GM18867 (cell line): ENCODE measurements around the gene TMEM208.

Experiments used
- ATAC-seq: cut with Tn5 transposase; IDR thresholded peaks from one replicate; pipeline ENCODE4 v1.9.1; 2021; ENCODE audit warnings: mild to moderate bottlenecking, moderate library complexity; ENCODE audit not compliant: unreplicated experiment

The TMEM208 gene

DNA sequence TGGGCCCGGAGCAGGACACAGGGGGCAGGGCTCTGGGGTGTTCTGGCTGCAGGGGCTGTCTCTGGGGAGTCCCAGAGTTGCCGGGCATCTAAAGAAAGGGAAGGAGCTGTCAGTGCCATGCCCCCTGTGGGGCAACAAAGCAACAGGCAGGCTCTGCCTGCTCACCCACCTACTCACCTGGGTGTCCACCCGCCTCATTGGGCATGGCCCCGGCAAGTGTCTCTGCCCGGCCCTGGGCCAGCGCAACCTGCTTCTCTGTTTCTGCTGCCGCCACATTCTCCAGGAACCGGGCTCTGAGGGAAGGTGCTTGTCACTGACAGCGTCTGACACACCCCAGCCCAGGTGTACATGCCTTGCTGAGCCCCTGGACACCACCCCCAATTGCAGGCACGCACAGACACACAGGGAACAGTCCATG is 7.3 kb downstream of the TMEM208 start:
- ATAC-seq: no peak

DNA sequence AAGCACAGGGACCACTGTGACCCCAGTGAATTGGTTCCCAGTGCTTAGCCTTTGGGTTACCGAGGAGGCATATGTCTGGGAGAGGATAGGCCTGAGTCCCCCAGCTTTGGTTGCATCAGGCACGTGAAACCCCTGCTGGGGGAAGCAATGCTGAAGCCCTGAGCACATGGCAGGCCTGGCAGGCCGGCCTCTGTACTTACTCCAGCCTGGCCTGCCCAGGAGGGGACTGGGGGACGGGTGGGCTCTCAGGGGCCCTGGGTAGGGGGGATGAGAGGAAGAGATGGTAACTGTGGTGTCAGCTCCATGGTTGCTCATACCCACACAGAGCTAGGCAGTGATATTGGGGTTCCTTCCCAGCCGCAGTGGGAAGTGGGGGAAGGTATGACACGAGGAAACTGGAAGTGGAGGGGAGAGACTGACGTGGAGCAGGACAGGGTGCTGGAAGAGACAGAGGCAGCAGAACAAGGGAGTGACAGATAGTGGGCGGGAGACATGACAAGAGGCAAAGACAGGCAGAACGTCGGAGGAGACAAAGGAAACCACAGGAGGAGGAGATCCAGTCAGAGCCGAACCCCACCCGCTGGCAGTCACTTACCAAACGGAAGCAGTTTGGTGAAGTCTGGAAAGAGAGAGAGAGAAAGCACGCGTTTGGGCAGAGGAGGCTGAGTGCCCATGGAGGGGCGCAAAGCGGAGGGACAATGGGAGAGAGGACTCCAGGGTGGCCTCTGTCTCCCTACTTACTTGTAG is 9.1 kb downstream of the TMEM208 start:
- no peak for ATAC-seq

DNA sequence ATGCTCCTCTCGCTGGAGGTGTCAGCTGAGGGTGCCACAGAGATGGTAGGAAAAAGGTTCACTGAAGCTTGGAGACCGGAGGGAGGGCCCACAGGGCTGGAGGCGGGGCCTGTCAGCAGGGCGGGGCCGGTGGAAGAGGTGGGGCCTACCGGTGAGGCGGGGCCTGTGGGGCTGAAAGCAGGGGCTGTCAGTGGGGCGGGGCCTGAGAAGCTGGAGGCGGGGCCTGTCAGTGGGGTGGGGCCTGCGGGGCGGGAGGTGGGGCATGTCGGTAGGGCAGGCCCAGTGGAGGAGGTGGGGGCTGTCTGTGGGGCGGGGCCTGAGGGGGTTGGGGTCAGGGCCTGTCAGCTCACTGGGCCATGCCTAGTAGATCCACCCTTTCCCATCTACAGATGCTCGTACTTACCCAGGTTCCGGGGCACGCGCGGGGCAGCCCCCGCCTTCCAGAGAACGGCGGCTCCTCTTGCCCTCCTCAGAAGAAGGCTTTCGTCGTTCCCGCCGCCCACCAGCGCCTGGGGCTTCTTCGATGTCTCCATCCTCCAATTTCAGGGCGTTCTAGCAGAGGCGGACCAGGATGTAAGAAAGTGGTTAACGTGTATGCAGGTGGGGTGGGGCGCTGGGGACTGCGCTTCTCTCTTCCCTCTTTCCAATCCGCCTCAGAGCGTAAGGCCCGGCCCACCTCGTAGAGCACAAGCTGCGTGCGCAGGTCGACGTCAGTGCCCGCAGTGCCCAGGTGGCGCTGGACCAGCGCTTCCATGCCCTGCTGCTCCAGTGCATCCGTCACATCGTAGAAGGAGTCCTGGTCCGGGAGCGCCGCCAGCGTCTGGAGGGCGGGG is 9.8 kb downstream of the TMEM208 start:
- ATAC-seq: no peak

DNA sequence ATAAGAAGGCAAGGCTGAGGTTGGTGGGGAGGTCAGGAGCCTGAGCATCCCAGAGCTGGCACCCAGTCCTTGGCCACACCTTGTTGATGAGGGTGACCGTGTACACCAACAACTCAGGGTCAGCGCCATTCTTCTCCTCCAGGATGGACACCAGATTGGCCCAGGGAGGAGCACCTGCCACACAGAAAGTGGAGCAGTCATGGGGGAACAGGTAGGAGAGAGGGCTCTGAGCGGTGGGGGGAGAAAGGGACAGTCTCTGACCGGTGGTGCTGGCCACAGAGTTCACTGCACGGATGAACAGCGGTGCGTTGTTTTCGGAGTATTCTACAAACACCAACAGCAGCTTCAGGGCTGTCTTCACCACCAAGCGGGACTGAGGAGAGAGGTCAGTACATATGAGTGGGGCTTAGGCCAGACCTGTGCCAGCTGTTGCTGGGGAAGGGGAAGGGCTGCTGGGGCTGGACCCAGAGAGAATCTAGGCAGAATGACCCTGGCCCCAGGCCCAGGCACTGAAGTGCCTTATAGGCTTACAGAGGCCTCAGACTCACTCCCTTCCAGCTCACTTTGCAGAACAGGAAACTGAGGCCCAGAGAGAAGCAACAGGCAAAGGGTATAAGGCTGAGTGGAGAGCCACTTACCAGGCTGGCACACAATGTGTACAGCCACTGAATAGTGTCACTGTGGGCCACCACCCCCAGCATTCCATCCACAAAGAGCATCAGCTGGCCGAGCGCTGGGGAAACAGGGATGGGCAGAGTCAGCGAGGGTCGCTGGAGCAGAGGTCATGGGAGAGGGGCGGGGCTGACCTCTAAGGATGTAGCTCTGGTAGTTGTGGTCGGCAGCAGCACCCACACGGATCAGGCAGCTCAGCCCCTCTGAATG is 10.7 kb downstream of the TMEM208 start:
- ATAC-seq: no peak

DNA sequence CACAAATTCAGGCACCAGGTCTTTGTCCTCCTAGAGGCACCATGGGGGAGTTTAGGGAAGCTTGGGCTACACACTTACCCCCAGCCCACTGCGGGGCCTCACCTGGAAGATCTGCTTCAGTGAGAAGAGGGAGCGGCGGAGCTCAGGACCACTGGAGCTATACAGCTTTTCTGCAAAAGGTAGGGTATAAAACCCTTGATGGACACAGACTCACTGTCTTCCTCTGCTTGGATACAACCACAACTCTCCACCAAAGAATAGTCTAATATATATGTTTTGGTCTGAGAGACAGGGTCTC is 11.3 kb downstream of the TMEM208 start:
- ATAC-seq: no peak

DNA sequence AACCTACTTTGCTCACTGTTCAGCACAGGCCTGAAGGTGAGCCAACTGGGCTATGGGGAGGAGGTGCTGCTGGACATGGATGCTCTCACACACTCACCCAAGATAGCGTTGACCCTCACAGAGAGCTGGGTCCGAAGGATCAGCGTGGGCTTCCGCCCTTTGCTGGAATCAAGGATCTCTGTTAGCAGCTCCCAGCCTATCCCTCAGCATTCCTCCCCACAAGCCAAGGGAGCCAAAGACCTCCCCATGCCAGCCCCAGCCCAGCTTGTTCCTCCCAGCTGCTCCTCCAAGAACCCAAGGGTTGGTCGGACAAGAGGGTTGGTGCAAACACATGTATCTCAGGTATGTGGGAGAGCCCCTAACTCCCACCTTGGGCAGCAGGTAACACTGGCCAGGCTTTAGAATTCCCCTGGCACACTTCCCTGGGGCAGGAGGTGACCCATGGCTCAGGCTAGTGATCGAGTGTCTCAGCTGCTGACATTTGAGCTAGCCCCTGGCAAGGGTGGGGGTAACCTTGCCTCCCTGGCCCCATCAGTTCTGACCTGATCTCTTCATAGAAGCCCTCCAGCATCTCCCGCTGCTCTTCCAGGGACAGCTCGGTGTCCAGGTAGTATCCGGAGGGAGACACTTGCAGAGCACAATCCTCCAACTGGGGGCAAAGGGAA is 12.0 kb downstream of the TMEM208 start:
- no peak for ATAC-seq

DNA sequence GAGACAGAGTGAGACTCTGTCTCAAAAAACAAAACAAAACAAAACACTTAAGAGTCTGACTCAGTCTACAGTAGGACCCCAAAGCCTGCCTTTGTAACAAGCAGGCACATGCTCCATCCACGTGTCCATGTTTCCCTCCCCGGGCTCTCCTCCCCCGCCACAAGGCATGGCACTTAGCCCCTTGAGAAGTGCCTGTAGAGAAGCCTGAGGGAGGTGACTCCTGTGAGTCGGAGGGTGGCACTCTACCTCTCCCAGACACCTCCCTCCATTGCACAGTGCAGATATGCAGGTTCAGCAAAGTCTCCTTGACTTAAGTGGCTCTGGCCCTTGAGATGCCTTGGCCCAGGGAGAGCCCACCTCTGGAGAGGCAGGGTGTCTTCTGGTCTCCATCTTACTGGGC is 13.6 kb downstream of the TMEM208 start:
- ATAC-seq: no peak

DNA sequence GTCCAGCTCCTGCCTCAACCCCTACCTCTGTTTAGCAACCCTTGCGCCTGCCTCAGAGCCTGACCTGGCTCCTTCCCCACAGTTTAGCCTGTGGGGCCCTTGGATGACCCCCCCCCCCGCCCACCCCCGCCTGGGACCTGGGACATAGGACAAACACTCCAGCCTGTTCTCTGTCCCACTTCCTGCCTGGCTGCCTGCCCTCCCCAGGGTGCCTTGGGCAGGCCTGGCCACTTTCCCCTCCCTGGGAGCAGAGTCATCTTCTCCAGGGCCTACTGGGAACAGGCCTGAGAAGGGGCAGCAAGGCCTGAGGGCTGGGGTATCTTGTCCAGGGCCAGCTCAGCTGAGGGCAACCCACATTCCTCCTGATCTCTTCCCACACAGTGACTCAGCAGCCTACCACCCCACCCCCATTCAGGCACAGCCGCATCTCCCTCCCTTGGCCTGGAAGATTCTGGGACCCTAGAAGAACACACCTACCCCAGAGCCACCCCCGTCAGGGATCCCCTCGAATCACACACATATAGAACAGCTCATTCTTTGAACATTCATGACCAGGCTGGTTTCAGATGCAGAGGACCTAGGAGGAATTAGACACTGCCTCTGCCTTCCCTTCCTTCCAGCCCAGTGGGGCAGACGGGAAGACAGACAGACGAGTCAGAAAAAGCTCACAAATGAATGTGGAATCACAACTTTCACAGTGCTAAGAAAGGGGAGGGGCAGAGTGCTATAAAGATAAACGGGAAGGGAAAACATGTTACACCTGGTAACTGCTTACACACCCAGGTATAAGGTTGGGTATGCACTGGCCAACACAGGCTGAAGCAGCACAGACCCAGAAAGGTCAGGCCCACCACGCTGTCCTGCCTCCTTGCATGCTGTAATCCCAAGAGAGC is 14.3 kb downstream of the TMEM208 start:
- no peak for ATAC-seq

DNA sequence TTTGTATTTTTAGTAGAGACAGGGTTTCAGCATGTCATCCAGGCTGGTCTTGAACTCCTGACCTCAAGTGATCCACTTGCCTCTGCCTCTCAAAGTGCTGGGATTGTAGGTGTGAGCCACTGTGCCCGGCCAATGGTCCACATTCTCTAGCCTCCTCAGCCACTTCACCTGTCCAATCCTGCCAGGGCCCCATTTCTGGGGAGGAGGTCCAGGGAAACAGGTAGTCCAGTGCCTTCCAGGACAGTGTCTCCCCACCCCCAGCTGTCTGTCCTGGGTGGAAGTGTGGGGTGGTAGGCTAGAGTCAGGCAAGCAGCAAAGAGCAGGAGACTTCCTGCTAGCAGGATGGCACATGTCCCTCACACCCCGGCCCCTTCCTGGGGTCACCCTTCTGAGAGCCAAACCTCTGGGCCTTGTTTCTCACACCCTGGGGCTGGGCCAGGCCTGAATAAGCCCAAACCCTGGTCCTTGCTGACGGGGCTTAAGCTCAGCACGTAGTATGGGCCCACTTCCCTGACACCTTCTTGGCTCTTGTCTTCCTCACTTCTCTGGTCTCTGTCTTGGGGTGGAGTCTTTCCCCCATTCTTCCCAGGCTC is 15.3 kb downstream of the TMEM208 start:
- no peak for ATAC-seq

DNA sequence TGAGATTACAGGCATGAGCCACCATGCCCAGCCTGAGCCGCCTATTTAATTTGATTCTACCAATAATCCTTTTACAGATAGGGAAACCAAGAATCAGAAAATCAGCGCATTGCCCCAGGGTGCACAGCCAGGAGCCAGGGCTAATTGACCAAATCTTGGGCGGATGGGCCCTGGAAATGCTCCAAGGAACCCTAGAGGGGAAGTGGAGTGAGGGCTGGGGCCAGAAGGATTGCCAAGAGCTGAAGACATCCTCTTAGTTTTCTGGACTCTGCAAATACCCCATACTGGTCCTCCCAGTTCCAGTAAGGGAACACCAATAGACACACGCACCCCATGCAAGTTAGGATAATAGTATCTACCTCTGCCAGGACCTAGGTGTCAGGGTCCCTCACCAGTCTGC is 16.6 kb downstream of the TMEM208 start:
- ATAC-seq: no peak

DNA sequence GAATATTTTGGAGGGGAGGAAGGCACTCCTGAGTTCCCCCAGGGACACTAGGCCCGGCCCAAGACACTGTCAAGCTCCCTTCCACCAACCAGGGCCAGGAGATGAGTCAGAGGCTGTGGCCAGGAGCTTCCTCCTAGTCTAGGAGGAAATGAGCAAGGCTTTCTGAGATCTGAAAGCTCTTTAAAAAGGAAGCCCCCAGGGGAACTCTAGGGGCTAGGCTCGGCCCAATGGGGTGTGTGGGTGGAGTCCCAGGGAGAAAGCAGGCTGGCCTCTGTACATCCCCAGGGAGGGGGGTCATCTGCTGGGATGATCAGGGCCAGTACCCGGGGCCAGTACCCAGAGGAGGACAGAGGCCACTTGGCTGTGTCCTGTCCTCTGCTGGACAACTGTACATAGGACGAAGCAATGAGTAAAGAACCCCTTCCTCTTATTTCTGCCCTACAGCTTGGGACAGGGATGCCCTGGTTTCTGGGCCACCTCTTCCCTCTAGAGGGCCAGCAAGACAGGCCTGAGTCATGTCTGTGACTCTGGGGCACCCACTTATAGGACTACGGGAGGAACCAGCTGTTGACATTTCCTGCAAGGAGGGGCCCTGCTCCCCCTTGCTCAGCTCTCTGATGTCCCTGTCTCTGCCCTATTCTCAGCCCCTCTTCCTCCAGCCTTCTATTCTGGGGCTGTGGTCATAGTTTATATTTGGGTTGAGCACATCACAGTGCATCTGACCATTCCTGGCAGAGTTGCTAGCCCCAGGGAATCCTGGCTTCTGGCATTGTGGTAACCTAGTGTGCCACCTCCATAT is 17.7 kb downstream of the TMEM208 start:
- peak; percentile 44 for ATAC-seq

DNA sequence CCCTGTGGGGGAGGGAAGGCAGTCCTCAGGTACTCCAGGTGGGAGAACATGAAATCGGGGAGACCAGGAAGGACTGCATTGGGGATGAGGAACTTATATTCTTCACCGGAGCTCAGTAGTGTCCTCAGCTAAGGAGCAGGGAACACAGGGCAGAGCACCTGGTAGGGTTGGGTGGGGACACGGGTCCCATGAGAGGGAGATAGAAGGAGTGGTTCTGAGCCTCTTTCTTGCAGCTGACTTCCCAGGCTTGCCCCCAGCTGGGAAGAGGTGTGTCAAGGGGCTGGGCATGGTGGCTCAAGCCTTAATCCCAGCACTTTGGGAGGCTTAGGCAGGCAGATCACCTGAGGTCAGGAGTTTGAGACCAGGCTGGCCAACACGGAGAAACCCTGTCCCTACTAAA is 18.3 kb downstream of the TMEM208 start:
- no peak for ATAC-seq

DNA sequence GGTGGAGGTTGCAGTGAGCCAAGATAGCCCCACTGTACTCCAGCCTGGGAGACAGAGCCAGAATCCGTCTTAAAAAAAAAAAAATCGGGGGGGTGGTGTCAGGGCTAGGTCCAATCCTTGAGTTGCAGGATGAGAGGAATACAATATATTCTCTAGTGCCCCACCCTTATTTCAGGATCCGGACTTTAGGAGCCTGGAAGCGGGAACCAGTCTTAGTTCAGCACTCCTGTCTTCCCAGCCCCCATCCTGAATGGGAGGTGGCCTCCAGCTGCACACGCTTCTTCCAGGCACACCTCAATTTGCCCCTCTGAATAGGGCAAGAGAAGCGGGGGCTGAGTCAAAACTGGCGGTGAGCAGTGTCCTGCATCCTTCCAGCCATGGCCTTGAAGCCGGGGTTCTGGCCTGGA is 18.7 kb downstream of the TMEM208 start:
- ATAC-seq: no peak

DNA sequence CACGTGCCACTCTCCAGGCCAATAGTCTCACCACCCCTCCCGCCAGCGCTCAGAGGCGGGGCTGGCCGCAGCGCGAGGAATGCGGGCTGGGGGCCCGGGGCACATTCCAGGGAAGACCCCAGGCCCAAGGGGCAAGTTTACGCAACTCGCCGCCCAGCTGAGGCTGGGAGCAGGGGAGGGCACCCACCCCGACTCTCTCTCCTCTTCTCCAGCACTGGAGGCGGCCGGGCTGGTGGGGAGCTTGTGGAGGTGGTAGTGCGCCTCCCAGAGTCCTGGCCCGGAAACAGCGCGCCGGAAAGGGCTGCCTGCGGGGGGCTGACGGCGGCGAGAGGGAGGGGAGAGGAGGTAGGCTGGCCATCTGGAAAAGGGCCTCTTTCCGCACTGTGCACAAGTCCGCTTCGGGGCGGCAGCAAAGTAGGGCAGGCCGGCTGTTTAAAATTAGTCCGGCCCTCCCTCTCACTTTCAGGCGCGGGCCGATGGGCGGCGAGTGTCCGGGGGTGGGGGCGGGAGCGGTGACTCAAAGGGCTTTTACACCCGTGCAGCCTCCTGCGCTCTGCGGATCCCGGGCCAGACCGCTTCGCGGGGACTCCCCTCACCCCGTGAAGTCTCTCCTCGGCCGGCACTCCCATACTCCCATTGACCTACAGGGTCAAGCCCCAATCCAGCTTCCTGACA is 19.3 kb downstream of the TMEM208 start:
- ATAC-seq: peak; percentile 26

DNA sequence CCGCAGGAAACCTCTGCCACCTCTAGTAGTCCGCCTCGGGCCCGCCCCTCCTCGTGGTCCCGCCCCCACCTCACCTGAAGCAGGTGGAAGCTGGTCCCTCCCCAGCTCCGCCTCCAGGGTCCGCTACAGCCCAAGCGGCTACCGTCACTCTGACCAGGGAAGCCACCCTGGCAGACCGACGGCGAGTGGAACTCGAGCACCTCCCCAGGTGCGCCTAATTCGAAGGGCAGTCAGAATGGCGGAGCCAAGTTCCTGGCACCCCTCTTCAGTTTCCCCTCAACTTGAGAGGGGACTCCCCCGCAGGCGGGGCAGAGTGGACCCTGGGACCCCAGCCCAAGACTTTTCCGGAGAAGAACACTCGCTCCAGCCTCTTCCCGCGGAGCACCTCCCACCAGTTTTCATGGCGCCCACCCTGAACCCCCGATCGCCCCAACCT is 19.8 kb downstream of the TMEM208 start:
- peak; percentile 13 for ATAC-seq

DNA sequence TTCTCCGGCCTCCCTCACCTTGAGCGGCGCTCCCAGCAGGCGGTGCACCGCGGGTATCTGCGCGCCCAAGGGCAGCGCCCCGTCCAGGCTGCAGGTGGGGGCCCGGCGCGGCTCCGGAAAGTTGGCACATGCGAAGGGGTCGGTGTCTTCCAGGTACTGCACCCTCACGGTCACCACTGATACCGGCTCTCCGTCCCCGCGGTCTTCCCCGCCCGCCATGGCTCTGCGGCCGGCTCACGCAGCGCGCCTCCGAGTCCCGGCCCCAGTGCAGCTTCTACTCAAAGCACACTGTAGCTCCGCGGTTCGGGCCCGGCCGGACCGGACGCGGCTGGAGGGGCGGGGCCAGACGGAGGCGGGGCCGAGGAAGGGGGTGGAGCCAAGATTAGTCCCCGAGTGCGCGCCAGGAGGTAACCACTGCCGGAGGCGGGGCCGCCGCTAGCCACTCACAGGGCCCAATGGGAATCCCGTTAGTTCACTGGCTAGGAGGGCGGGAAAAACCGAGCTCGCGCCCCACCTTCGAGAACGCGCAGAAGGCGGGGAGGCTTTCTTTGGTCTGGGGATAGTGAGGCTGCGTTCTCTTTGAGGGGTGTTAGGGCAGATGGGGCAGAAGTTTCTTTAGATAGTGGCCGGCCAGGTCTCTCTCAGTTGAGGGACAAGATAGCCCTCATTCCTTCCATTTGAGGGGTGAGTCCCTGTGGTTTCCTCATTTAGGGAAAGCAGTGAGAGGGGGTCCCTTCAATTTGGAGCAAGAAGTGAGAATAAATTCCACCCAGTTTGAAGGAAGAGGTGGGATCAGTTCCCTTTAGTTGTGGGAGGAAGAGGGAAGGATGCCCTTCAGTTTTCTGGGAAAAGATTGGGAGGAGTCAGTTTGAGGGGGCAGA is 20.5 kb downstream of the TMEM208 start, which contains the start of gene FHOD1:
TSS of gene FHOD1 (minus strand) at position 290 of the 881 bp plus-strand sequence. CDS start at position 219, 71 bp downstream.
- ATAC-seq: peak; percentile 47

DNA sequence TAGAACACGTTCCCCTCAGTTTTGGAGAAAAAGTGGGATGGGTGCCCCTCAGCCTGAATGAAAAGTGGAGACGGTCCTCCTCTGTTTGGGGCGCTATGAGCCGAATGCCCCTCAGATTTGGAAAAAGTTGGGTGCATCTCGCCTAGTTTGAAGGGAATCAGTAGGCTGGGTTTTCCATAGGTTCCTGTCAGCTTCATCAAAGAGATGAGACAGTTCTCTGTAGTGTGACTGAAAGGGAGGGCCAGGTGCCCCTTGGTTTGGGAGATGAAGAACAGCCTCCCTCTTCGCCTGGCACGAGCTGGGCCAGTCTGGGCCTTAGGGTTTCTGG is 21.1 kb downstream of the TMEM208 start:
- ATAC-seq: no peak
